NCI-H2227 (cell line): ENCODE data around the gene PLA2G3.
"Not testable (repeated sequence)": the region's sequence is repeated elsewhere in the genome, so short reads cannot be mapped to it uniquely, and the experiment has no call there.

Experiments used
- DNase-seq: peaks from one replicate; lab custom pipeline; 2025; ENCODE audit not compliant: unreplicated experiment; lab: John Stamatoyannopoulos, UW

PLA2G3 gene, protein sequence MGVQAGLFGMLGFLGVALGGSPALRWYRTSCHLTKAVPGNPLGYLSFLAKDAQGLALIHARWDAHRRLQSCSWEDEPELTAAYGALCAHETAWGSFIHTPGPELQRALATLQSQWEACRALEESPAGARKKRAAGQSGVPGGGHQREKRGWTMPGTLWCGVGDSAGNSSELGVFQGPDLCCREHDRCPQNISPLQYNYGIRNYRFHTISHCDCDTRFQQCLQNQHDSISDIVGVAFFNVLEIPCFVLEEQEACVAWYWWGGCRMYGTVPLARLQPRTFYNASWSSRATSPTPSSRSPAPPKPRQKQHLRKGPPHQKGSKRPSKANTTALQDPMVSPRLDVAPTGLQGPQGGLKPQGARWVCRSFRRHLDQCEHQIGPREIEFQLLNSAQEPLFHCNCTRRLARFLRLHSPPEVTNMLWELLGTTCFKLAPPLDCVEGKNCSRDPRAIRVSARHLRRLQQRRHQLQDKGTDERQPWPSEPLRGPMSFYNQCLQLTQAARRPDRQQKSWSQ

GRCh38 chr22:31139866-31140716 lies at the start of gene PLA2G3:
TSS of gene PLA2G3 (minus strand) at chr22:31140508. CDS start at chr22:31140354, 154 bp downstream.
- DNase-seq, result peak; percentile 48

DNA sequence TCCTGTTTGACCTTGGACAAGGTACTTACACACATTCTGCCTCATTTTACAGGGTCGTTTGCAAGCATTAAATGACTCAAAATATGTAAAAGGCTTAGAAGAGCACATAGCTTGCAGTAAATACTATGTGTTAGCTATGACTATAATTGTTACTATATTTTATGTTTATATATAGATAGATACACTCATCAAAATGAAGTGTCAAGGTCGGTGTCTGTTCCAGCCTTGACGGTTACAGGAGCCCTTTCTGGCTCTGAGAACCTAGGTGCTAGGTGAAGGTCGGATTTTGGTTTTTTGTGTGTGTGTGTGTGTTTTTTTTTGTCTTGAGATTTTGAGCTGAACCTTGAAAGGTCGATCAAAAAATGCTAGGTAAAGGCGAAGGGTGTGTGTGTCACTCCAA lies 47.3 kb upstream of the PLA2G3 start:
- DNase-seq, result no peak

- no peak for DNase-seq
Observed at GRCh38 chr22:31185056-31185455, 44.7 kb upstream of the PLA2G3 start.

DNA sequence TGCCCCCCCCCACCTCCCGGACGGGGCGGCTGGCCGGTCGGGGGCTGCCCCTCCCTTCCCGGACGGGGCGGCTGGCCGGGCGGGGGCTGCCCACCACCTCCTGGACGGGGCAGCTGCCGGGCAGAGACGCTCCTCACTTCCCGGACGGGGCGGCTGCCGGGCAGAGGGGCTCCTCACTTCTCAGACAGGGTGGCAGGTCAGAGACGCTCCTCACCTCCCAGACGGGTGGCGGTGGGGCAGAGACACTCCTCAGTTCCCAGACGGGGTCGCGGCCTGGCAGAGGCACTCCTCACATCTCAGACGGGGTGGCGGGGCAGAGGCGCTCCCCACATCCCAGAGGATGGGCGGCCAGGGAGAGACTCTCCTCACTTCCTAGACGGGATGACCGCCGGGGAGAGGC lies 43.7 kb upstream of the PLA2G3 start:
- no peak for DNase-seq

- DNase-seq, result no peak
Observed at GRCh38 chr22:31179345-31179744, 39.0 kb upstream of the PLA2G3 start.

GRCh38 chr22:31178859-31179258 lies 38.6 kb upstream of the PLA2G3 start:
- no peak for DNase-seq

DNA sequence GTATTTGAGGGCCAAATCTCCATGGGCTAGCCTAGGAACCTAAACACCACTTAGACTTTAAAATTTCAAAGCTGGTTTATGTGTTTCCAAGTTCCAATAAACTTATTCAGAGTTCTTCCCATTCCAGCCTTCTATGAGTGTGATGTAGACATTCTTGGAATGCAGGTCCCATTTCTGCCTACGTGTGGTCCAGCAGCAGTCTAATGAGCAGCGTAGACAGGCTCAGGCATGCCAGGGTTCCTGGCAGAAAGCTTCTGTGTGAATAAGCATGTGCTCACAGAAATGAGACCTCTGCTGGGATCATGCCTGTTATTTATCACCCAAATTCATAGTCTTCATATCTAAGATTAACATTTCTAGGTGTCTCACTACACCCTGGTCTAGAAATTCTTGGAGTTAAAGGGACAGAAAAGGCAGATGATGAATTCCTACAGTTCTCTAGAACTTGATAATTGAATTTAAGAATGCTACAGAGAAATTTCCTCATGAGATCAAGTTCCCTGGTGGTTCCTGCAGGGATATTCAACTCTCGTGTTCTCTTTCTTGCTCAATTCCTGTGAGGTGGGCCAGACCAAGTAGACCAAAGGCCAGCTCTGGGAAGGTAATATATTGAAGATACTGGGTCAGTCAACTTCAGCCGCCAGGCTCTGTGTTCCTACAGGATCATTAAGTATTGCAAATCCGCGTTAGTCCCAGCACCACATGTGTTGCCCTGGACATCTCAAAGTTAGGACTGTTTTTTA lies 37.3 kb upstream of the PLA2G3 start:
- DNase-seq, result no peak

DNA sequence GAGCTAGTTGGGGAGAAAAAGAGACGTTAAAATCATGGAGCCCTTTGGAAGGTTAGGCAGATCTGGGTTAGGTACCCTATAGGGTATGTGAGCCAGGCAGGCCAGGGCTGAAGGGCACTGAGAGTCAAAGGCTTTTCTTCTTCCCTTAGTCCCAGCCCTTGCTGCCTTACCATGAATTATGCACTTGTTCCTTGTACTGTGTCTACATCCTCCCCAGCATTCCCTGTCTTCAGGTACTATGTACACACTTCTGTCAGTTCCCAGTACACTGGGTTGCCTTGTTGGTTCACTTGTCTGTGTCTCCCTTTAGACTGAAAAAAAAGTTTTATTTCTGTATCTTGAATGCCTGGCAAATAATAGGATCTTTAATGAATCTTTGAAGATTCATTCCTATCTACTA lies 36.6 kb upstream of the PLA2G3 start:
- DNase-seq, result no peak

- no peak for DNase-seq
Observed at GRCh38 chr22:31173386-31174145, 33.3 kb upstream of the PLA2G3 start.

DNA sequence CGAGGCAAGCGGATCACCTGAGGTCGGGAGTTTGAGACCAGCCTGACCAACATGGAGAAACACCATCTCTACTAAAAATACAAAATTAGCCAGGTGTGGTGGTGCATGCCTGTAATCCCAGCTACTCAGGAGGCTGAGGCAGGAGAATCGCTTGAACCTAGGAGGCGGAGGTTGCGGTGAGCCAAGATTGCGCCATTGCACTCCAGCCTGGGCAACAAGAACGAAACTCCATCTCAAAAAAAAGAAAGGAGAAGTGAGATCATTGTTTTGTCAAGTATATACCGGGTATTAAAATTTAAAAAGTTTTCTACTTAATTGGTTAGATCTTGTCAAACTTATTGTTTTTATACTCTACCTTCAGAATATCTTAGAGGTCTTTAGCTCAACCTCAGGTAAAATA lies 31.4 kb upstream of the PLA2G3 start:
- not testable (repeated sequence) for DNase-seq

DNA sequence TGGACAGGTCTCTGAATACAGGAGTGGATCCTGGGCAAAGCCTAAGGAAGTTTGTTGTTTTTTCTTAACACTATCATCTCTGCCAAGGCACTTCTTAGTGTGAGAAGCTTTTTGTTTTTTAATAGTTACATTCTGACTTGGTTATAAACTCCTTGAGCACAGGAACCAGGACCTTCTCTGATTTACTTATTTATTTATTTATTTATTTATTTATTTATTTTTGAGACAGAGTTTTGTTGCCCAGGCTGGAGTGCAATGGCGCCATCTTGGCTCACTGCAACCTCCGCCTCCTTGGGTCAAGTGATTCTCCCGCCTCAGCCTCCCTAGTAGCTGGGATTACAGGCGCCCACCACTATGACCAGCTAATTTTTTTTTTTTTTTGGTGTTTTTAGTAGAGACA lies 30.7 kb upstream of the PLA2G3 start:
- DNase-seq, result no peak

DNA sequence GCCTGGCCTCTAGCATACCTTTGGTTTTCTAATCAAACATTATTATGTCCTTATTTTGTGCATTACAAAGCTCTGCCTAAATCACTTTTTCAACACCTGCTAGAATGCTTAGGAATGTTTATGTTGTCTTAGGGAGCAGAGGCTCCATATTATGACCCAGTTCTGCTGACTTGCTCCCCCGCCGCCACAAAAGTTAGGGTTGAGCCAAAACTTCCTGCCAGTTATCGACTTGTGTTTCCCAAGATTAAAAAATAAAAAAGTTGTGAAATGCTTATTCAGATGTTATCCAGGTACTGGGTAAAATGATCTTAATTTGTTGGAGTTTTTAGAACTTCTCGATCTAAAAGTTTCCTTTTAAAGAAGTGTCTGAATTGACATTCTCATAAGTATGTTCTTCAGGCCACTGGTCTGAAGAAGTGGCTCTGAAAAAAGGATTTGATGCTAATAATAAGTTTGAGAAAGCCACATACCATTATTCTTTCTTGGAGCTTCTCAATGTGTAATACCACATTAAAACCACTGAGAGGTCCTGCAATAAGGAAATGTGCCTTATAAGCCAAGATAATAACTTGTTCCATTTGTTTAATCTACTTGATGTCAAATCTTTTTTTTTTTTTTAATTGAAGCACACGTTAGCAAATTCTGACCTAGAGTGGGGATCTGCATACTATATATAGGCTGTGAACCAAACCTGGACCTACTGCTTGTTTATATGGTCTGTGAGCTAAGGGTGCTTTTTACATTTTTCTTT lies 21.9 kb upstream of the PLA2G3 start:
- DNase-seq, result no peak

GRCh38 chr22:31161386-31161785 lies 21.1 kb upstream of the PLA2G3 start:
- DNase-seq, result no peak

GRCh38 chr22:31160328-31160978 lies 20.1 kb upstream of the PLA2G3 start:
- DNase-seq, result no peak

- no peak for DNase-seq
Observed at GRCh38 chr22:31155422-31155821, 15.1 kb upstream of the PLA2G3 start.

- no peak for DNase-seq
Observed at GRCh38 chr22:31154975-31155374, 14.7 kb upstream of the PLA2G3 start.

- no peak for DNase-seq
Observed at GRCh38 chr22:31153357-31153756, 13.0 kb upstream of the PLA2G3 start.

- no peak for DNase-seq
Observed at GRCh38 chr22:31151872-31152271, 11.6 kb upstream of the PLA2G3 start.

GRCh38 chr22:31150615-31151014 lies 10.3 kb upstream of the PLA2G3 start:
- DNase-seq, result no peak
